HG03354 (cell line): ENCODE data around the gene CASD1.

Experiments
- ATAC-seq: cut with Tn5 transposase; IDR thresholded peaks from one replicate; pipeline ENCODE4 v1.9.1; 2021; ENCODE audit warnings: mild to moderate bottlenecking; ENCODE audit not compliant: unreplicated experiment, poor library complexity, severe bottlenecking

The CASD1 gene

GRCh38 chr7:94511718-94512117, 2.1 kb downstream of the CASD1 start:
- ATAC-seq, result no peak

GRCh38 chr7:94512735-94513564, 3.3 kb downstream of the CASD1 start:
- no peak for ATAC-seq

DNA sequence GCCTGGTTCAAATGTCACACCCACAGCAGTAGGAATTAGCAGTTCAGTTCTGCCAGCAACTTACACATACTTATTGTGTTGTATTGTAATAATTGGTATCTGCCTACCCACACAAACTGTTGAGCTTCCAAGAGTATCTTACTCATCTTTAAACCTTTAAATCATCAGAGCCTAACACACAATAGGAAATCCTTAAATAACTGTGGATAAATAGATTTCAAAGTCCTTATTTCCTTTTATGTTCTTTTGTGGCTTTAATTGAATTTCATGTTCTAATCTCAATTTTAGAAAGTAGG, 3.9 kb downstream of the CASD1 start:
- ATAC-seq, result no peak

DNA sequence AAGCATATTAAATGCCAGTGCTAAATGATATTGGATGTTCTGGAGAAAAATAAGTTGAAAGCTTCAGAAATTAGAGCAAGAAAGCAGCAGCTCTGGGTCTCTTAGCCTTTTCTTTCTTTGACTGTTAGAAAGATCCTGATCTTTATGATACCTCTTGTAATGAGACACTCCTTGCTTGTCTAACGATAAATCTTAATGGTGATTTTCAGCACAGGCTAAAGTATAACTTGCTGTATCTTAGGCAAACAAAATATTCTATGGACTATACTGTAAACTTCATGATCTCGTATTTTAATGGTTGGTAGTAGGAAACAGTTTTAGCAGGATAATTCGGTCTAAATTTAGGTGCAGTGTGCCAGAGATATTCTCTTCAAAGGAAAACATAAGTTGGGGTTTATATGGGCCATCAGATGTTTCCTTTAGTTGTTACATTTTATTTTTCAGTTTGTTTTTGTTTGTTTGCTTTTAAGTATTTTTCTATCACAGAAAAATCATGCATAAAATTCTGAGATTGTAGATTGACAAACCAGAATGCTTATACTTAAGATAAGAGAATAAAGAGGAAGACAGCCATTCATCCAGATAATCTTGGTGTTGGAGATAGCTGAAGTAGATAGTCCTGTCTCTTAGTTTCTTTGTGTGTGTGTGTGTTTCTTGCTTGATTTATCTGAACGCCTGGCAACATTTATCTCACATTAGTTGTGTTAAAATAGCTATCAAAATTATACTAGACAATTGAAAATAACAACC, 4.7 kb downstream of the CASD1 start:
- no peak for ATAC-seq

DNA sequence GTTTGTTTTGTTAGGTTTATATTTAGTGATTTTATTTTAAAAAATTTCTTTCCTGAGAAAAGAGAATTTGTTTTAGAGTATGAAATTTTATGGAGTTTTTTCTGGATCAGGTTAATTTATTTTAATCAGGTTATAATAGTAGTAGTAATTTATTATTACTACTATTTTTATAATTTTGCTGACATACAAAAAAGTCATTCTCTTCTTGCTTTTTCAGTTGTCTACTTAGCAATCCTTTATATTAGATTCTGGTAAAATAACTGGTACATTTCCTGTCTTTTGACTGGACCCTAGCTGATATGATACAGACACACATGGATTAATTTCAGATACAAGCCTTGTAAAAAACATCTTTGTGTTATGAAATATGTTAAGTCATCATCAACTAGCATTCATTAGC, 5.3 kb downstream of the CASD1 start:
- no peak for ATAC-seq

GRCh38 chr7:94525923-94526322, 16.3 kb downstream of the CASD1 start:
- peak; percentile 46 for ATAC-seq

- no peak for ATAC-seq
These were observed 19.9 kb downstream of the CASD1 start for GRCh38 chr7:94529516-94529915.

GRCh38 chr7:94530109-94530508, 20.5 kb downstream of the CASD1 start:
- no peak for ATAC-seq

DNA sequence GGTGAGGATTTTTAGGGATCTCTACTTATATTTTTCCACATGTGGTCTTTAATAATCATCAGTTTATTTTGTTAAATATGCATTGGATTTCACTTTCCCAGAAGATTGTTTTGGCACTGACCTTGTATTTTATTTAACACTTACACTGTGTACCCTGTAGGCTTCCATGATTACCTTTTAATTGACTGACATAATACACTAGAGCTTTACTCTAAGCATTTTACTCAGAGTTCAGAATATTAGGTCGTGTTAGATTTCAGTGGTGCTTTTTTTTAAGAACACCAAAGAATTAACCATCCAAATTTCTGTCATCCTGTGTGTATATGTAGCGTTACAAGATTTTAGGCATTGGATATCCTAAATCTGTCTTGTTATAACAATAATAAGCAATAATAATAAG, 23.1 kb downstream of the CASD1 start:
- ATAC-seq, result no peak

- no peak for ATAC-seq
These were observed 30.8 kb downstream of the CASD1 start for GRCh38 chr7:94540428-94540827.

DNA sequence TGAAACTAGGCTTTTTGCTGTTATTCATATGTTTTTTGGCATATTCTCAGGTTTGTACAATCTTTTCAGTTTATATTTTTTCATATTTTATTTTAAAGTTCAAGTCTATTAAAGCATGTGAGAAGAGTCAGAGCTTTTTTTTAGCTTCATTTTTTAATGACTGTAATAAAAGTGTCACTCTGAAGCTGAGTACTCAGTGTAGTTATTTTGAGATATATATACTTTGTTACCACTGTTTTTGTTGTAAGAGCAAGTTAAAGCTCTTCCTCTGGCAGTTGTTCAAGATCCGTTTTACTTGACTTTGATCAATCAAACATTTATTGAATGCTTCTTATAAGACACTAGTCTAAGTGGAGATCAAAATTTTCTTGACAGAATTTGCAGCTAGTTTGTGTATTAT, 37.5 kb downstream of the CASD1 start:
- ATAC-seq, result no peak

GRCh38 chr7:94556028-94556427, 46.4 kb downstream of the CASD1 start:
- peak; percentile 81 for ATAC-seq

GRCh38 chr7:94557215-94557614, 47.6 kb downstream of the CASD1 start:
- no peak for ATAC-seq

DNA sequence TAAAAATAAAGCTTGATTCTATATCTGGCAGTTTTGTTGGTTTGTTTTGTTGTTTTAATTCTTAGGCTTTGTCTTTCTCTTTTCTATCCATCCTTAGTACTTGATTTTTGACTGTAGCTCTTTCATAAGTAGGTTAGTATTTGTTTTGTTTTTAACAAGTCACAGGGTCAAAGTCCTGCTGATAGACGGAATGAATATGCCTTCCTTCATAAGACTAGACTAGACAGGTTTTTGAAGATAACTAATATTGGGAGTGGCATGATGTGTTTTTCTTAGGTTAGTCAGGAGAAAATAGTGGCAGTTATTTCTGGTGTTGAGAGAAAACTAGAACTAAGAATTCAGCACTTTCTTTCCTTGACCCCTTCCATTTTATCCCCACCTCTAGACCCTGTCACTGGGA, 50.4 kb downstream of the CASD1 start:
- no peak for ATAC-seq

DNA sequence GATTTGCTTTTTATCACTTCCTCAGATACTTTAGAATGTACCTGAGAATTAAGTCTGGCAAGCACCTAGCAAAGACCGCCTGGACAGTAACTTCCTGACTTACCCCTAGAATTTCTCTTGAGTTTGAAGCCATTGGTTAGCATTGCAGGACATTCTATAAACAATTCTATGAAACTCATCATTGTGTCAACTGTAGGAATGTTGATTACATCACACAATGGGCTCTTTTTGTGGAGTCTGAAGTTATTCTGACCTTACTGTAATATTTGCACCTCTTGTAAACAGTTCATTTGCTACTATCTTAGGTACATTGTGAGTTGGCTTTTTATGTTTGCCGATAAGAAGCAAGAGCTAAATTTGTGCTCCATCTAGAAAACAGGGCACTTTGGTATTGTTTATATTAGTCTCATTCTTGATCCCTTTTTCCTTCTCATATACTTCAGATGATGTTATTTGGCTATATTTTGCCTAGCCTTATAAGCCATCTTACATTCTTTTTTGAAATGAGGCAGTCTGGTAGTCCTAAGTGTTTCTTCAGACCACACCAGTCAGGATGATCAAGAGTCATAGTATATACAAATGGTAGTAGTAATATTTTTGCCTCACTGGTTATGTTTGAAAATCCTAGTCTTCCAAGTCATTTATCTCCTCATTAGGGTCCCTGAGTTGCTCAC, 52.4 kb downstream of the CASD1 start:
- no peak for ATAC-seq

DNA sequence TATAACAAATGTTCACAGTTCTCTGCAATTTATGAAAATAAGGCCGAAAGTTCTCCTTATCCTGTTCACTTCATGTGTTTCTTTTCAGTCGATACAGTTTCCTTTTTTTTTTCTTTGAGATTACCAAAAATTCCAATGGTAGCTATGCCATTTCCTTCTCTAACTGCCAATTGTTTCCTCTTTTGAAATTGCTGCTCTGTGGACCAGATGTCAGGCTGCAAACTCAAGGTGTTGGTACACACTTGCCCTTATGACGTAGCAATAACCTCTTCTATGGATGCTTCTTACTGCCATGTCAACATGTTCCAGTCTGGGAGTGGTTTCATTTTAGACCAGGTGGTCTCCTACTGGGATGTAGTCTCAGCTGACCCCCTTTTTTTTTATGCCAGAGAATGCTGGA, 52.9 kb downstream of the CASD1 start:
- ATAC-seq, result no peak

DNA sequence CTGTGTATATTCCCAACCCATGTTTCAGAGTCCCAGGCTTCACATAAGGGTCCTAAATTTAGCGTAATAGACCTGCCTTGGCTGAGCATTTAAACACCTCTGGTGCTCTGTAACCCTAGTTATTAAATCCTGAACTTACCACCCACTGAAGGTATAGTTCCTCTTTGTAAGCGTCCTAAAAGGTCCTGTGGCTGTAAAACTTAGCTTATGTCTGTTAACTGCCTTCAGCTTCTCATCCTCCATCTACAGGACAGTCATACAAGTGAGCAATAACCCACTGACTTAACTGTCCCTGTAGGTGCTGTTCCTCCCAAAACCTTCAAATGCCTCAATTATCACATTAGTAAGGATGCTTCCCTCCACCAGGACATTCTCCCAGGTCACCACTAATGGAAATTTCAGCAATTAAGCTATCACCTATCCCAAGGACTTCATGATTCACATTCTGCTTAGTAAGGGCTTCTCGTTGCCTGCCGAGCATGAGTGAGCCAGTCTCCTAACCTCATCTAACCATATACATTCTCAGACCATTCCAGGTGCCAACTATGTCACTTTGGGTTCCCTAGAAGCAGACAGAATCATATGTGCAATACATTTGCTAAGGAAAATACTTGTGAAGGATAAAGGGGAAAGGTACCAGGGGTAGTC, 55.8 kb downstream of the CASD1 start:
- ATAC-seq, result no peak

DNA sequence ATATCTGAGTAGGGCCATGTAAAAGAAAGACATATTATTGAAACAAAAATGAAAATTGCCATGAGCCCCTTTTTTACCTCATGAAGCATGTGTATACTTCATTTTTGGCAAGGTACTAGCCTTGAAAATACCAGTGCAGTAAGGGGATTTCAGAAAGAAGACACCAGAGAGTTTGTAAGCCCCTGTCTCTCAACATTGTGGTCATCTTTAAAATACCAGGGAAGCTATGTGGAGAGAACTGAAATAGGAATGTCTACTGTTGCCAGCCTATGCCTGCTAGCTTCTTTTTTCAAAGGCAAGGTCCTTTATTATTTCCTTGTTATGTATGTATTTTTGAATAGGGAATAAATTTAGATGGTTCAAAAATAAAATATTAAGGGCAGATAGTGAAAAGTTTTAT, 57.8 kb downstream of the CASD1 start:
- no peak for ATAC-seq

GRCh38 chr7:94571816-94572215, 62.2 kb downstream of the CASD1 start:
- ATAC-seq, result no peak

- no peak for ATAC-seq
These were observed 66.0 kb downstream of the CASD1 start for GRCh38 chr7:94575646-94576045.
